GM12878 (cell line): Measurements from ENCODE around the gene ERCC3. TPM values are rescaled to one million over a fixed set of nuclear protein-coding genes. Genes with fewer than 3 reads are reported as not detected.
"Not testable (repeated sequence)": the region's sequence is repeated elsewhere in the genome, so short reads cannot be mapped to it uniquely, and the experiment has no call there.

Experiments
- ATAC-seq: fragments of 200-7000 bp; cut with Tn5 transposase; 3 replicates; pipeline ENCODE4 v1.9.1; 2020; ENCODE audit warnings: mild to moderate bottlenecking, moderate library complexity
- BruUV-seq: library from RNA; stranded (reverse); fragments of 400-500 nt; replicated peaks from 2 replicates; lab custom pipeline; 2021; lab: Mats Ljungman, UMichigan
- CTCF ChIA-PET: fragments of 300-600 bp; sonication (Branson Sonifier 250); formaldehyde crosslinking; extraction: SDS; loops from one replicate; lab custom pipeline; 2021; ENCODE audit warnings: inconsistent platforms; lab: Yijun Ruan, JAX
- POLR2A ChIA-PET: fragments of 350-600 bp; formaldehyde crosslinking; extraction: SDS; loops from one replicate; lab custom pipeline; 2021; ENCODE audit warnings: inconsistent platforms; lab: Charles Lee
- RAD21 ChIA-PET: fragments of 300-600 bp; sonication (Branson Sonifier 250); formaldehyde crosslinking; loops from one replicate; lab custom pipeline; 2023; ENCODE audit warnings: antibody characterized with exemption; ENCODE audit not compliant: unreplicated experiment; lab: Charles Lee
- SMC1A ChIA-PET: fragments of 300-600 bp; sonication (Branson Sonifier 250); formaldehyde crosslinking; loops from one replicate; lab custom pipeline; 2023; ENCODE audit not compliant: unreplicated experiment, uncharacterized antibody; lab: Charles Lee
- DNase-seq: peaks from one replicate; pipeline ENCODE4 v3.0.0-alpha.2; 2011; ENCODE audit warnings: low read depth, low spot score
- FAIRE-seq: peaks from 3 replicates; lab custom pipeline; 2011; peaks lifted over from hg19 to GRCh38; lab: Jason Lieb, UNC
- H2AFZ ChIP-seq: 2 replicates; pipeline ENCODE4 v1.6.0; 2011; ENCODE audit warnings: low read depth, low read length, control low read depth; ENCODE audit not compliant: control insufficient read depth
- H3K27ac ChIP-seq: 2 replicates; pipeline ENCODE4 v1.5.1; 2011; ENCODE audit warnings: control low read depth; ENCODE audit not compliant: control insufficient read depth, insufficient read depth
- H3K27me3 ChIP-seq, 2 experiments: replicated peaks in 1 of 2; 2 replicates each; pipeline versions ENCODE4 v1.6.0 to v1.6.1; 2011; ENCODE audit warnings: low read length in 1 of 2; ENCODE audit not compliant: control insufficient read depth in 2 of 2, insufficient read depth in 2 of 2
- H3K36me3 ChIP-seq, 2 experiments: 2 replicates each; pipeline ENCODE4 v1.5.1; 2011; ENCODE audit warnings: low read length in 1 of 2; ENCODE audit not compliant: control insufficient read depth in 2 of 2, insufficient read depth in 2 of 2
- H3K4me1 ChIP-seq: 2 replicates; pipeline ENCODE4 v1.6.1; 2011; ENCODE audit warnings: mild to moderate bottlenecking, low read length, moderate library complexity, mixed read lengths; ENCODE audit not compliant: control insufficient read depth, insufficient read depth
- H3K4me2 ChIP-seq: 2 replicates; pipeline ENCODE4 v1.6.0; 2011; ENCODE audit warnings: control low read depth; ENCODE audit not compliant: control insufficient read depth, insufficient read depth
- H3K4me3 ChIP-seq: fragments of 200-600 bp; sonication (generic); 2 replicates; pipeline ENCODE4 v1.5.1; 2016
- H3K79me2 ChIP-seq: 2 replicates; pipeline ENCODE4 v1.6.0; 2011; ENCODE audit warnings: low read length; ENCODE audit not compliant: control insufficient read depth, insufficient read depth
- H3K9ac ChIP-seq: 2 replicates; pipeline ENCODE4 v1.8.0; 2011; ENCODE audit warnings: low read length, control low read depth, mixed read lengths; ENCODE audit not compliant: control insufficient read depth, insufficient read depth
- H3K9me3 ChIP-seq: replicated peaks from 3 replicates; pipeline ENCODE4 v1.5.1; 2011; ENCODE audit warnings: mild to moderate bottlenecking, low read length; ENCODE audit not compliant: control insufficient read depth, insufficient read depth
- H4K20me1 ChIP-seq: 2 replicates; pipeline ENCODE4 v1.6.0; 2011; ENCODE audit not compliant: control insufficient read depth, insufficient read depth
- ZNF24 ChIP-seq: fragments of 450-650 bp; IDR thresholded peaks from 2 replicates; pipeline ENCODE4 v1.6.1; 2017; ENCODE audit warnings: antibody characterized with exemption, mild to moderate bottlenecking
- WGBS: methylation state at CpG from one replicate; pipeline ENCODE4 v1.1.6; 2016; ENCODE audit warnings: low lambda C conversion rate; ENCODE audit not compliant: insufficient replicate concordance, insufficient coverage; ENCODE audit errors: missing lambda C conversion rate; 5-methylcytosine and 5-hydroxymethylcytosine counted together
- in situ Hi-C: fragments of 300-500 bp; cut with MboI; formaldehyde crosslinking; loops from 9 replicates; pipeline ENCODE4 v1.14.3; 2018; ENCODE audit warnings: mixed read lengths
- intact Hi-C: fragments of 100-400 bp; cut with micrococcal nuclease; formaldehyde crosslinking; loops from one replicate; pipeline ENCODE4 v1.14.2; 2022; ENCODE audit not compliant: unreplicated experiment
- polyA plus RNA-seq, 11 experiments: library from polyadenylated mRNA; depleted of rRNA in 4 of 11; unstranded in 6 of 11; stranded (reverse) in 5 of 11; fragments of >200 nt; fragmentation: Nextera tagmentation in 4 of 11; fragmentation: Illumina TruSeq in 1 of 11; extraction: Ambion mirVana in 4 of 11; extraction: Trizol in 1 of 11; gene quantifications; 1 replicate in 1 of 11; 2 replicates in 10 of 11; pipeline versions ENCODE4 v1.2.1 to v1.2.3, GENCODE V29; 2011 to 2016; ENCODE audit warnings: inconsistent platforms in 2 of 11, missing spikeins in 2 of 11, low read depth in 1 of 11
- total RNA-seq, 4 experiments: library from RNA; depleted of rRNA in 3 of 4; stranded (reverse); fragments of >200 nt in 3 of 4; fragmentation: Illumina TruSeq in 1 of 4; extraction: Trizol in 1 of 4; gene quantifications; 2 replicates each; pipeline versions ENCODE4 v1.2.1 to v1.2.3, GENCODE V29; 2013 to 2021

Gene ERCC3
- total and polyA plus RNA-seq, 10 of the 15 experiments (the other 5 are each of a cell fraction or from before 2014, with no cell fraction given), result 17.1 to 64.8 (median 42.8) TPM

DNA sequence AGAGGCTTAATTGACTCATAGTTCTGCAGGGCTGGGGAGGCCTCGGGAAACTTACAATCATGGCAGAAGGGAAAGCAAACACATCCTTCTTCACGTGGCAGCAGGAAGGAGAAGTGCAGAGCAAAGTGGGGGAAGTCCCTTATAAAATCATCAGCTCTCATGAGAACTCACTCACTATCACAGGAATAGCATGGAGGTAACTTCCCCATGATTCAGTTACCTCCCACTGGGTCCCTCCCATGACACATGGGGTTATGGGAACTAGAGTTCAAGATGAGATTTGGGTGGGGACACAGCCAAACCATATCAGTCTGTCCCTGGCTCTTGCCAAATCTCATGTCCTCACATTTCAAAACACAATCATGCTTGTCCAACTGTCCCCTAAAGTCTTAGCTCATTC lies 52.8 kb downstream of the ERCC3 start:
- H3K4me3 ChIP-seq, H3K79me2 ChIP-seq, H2AFZ ChIP-seq, intact Hi-C loops, H3K27me3 ChIP-seq, H3K36me3 ChIP-seq, H3K27ac ChIP-seq, in situ Hi-C loops, H4K20me1 ChIP-seq, BruUV-seq, CTCF ChIA-PET, POLR2A ChIA-PET, ATAC-seq, RAD21 ChIA-PET, H3K4me1 ChIP-seq, DNase-seq, FAIRE-seq, H3K4me2 ChIP-seq, SMC1A ChIA-PET, H3K9ac ChIP-seq, H3K9me3 ChIP-seq: not testable (repeated sequence)
- WGBS, result 43% methylated on average over 2 of the region's 2 CpGs

DNA sequence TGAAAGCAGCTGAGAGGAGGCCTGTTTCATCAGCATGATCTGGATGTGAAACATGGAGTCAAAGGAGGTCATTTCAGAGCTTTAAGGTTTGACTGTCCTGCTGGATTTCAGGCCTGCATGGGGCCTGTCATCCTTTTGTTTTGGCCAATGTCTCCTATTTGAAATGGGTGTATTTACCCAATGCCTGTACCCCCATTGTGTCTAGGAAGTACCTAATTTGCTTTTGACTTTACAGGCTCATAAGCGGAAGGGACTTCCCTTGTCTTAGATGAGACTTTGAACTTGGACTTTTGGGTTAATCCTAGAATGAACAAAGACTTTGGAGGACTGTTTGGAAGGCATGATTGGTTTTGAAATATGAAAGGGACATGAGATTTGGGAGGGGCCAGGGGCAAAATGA lies 54.5 kb downstream of the ERCC3 start:
- DNase-seq, result no peak
- H4K20me1 ChIP-seq, result no peaks in the 10 kb centered on the region
- H3K4me3 ChIP-seq, result no peak overlapping the region
- RAD21 ChIA-PET, result no interaction called here
- in situ Hi-C loops (no loop called here), intact Hi-C loops (no loop called here)
- WGBS, result 92% methylated on average over 1 of the region's 1 CpG
- H2AFZ ChIP-seq, result no peak overlapping the region
- SMC1A ChIA-PET, result no interaction called here
- no peaks in the 10 kb centered on the region for H3K4me1 ChIP-seq
- no peaks in the 10 kb centered on the region for H3K27me3 ChIP-seq
- no peaks in the 10 kb centered on the region; the same call in 1 of the 3 replicates for H3K9me3 ChIP-seq
- H3K27ac ChIP-seq, result no peak overlapping the region
- CTCF ChIA-PET, result no interaction called here
- no peaks in the 10 kb centered on the region for H3K79me2 ChIP-seq
- no TSS peak for BruUV-seq
- H3K9ac ChIP-seq, result no peak overlapping the region
- no peak overlapping the region for H3K4me2 ChIP-seq
- no peaks in the 10 kb centered on the region for H3K36me3 ChIP-seq
- no peak for ATAC-seq
- POLR2A ChIA-PET, result no interaction called here
- FAIRE-seq, result no peak
- TF ChIP-seq ZNF24, result no peak

DNA sequence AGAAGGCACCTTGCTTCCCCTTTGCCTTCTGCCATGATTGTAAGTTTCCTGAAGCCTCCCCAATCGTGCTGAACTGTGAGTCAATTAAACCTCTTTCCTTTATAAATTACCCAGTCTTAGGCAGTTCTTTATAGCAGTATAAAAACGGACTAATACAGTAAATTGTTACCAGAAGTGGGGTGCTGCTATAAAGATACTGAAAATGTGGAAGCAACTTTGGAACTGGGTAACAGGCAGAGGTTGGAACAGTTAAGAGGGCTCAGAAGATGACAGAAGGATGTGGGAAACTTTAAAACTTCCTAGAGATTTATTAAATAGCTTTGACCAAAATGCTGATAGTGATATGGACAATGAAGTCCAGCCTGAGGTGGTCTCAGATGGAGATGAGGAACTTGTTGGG lies 56.2 kb downstream of the ERCC3 start:
- POLR2A ChIA-PET, result interaction anchor here (0.7 kb wide), 1 partner anchor 124 kb away, joined by 3 read pairs; no protein-coding TSS in a partner anchor
- FAIRE-seq, H3K27me3 ChIP-seq, H3K79me2 ChIP-seq, intact Hi-C loops, H2AFZ ChIP-seq, BruUV-seq, ATAC-seq, in situ Hi-C loops, SMC1A ChIA-PET, H3K36me3 ChIP-seq, H3K4me3 ChIP-seq, H3K4me2 ChIP-seq, H3K9ac ChIP-seq, H3K4me1 ChIP-seq, DNase-seq, H3K9me3 ChIP-seq, H4K20me1 ChIP-seq, CTCF ChIA-PET, RAD21 ChIA-PET, H3K27ac ChIP-seq: not testable (repeated sequence)
- WGBS, result 6% methylated on average over 2 of the region's 2 CpGs
